Kidney epithelial cell (primary cell): Measurements from ENCODE around the gene THSD4. TPM values are rescaled to one million over a fixed set of nuclear protein-coding genes. Genes with fewer than 3 reads are reported as not detected.

Experiments used
- DNase-seq: peaks from one replicate; pipeline ENCODE4 v3.0.0-alpha.2; 2010; ENCODE audit warnings: low read depth
- H3K27me3 ChIP-seq: 2 replicates; pipeline ENCODE4 v1.6.0; 2011; ENCODE audit warnings: low read length; ENCODE audit not compliant: control insufficient read depth, insufficient read depth
- H3K36me3 ChIP-seq: 2 replicates; pipeline ENCODE4 v1.5.1; 2011; ENCODE audit warnings: low read length; ENCODE audit not compliant: control insufficient read depth, insufficient read depth
- H3K4me3 ChIP-seq: 2 replicates; pipeline ENCODE4 v1.5.1; 2011; ENCODE audit warnings: low read depth, mild to moderate bottlenecking, control low read depth, low read length
- total RNA-seq: library from RNA; depleted of rRNA; stranded (reverse); fragments of >200 nt; gene quantifications from 2 replicates; pipeline ENCODE4 v1.2.3, GENCODE V29; 2015
- TF ChIP-seq, protein P1 (sequence below): IDR thresholded peaks from 2 replicates; pipeline ENCODE4 v1.5.1; 2011; ENCODE audit warnings: mild to moderate bottlenecking, moderate library complexity, low read length, control low read depth, inconsistent platforms; ENCODE audit not compliant: insufficient read depth, poor library complexity, severe bottlenecking

Gene THSD4
- total RNA-seq, 1 donor from 2014 or later, result 17.7 TPM

GRCh38 chr15:71603379-71603778 lies 488.1 kb downstream of the THSD4 start:
- no peak for DNase-seq
- TF ChIP-seq, protein P1, sequence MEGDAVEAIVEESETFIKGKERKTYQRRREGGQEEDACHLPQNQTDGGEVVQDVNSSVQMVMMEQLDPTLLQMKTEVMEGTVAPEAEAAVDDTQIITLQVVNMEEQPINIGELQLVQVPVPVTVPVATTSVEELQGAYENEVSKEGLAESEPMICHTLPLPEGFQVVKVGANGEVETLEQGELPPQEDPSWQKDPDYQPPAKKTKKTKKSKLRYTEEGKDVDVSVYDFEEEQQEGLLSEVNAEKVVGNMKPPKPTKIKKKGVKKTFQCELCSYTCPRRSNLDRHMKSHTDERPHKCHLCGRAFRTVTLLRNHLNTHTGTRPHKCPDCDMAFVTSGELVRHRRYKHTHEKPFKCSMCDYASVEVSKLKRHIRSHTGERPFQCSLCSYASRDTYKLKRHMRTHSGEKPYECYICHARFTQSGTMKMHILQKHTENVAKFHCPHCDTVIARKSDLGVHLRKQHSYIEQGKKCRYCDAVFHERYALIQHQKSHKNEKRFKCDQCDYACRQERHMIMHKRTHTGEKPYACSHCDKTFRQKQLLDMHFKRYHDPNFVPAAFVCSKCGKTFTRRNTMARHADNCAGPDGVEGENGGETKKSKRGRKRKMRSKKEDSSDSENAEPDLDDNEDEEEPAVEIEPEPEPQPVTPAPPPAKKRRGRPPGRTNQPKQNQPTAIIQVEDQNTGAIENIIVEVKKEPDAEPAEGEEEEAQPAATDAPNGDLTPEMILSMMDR, result no peak

GRCh38 chr15:71607383-71607782 lies 492.1 kb downstream of the THSD4 start:
- DNase-seq, result no peak
- Histone ChIP-seq H3K36me3 (no peaks in the 10 kb centered on the region), H3K27me3 (no peaks in the 10 kb centered on the region), H3K4me3 (no peak overlapping the region)
- TF ChIP-seq, protein P1, result no peak

More at GRCh38 chr15:71603379-71603778, 488.1 kb downstream of the THSD4 start:
- Histone ChIP-seq H3K4me3 (no peak overlapping the region), H3K27me3 (no peaks in the 10 kb centered on the region), H3K36me3 (no peaks in the 10 kb centered on the region)

DNA sequence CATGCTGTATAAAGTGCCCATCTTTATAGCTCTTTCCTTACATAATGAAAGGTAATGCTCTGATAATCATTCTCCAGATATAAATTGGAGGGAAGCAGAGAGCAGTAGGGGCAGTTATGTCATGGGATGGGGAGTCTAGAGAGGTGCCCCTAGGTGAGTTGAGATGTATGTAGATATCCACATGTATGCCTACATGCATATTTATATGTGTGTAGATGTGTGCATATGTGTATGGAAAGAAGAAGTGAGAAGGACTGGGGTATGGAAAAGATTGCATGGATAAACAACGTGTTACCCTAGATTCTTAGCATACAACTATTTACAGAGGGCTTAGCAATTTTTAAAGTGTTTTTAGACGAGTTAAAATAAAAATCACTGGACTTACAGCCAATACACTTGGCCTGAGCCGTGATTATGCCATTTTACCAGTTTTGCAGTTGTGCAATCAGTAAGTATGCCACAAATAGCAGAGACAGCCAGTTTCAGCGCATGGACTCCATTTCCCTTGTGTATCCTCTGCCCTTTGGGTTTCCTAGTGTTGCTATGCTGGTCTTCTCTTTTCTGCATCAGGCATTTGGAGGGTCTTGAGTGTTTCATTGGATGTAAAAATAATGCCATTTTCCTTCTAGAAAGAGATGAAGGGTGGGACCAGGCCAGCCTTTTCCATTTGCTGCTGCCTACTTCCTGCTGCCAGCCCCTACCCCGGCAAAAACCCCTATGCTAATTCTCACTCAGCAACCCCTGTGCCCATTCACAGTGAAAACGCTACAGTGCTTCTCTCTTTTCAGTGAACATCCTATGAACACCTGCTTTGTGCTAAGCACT lies 495.7 kb downstream of the THSD4 start:
- H3K27me3 ChIP-seq, result no peaks in the 10 kb centered on the region
- no peaks in the 10 kb centered on the region for H3K36me3 ChIP-seq
- DNase-seq, result no peak
- H3K4me3 ChIP-seq, result no peak overlapping the region
- TF ChIP-seq, protein P1, result no peak

GRCh38 chr15:71611553-71612396 lies 496.5 kb downstream of the THSD4 start:
- DNase-seq, result no peak
- TF ChIP-seq, protein P1, result no peak

DNA sequence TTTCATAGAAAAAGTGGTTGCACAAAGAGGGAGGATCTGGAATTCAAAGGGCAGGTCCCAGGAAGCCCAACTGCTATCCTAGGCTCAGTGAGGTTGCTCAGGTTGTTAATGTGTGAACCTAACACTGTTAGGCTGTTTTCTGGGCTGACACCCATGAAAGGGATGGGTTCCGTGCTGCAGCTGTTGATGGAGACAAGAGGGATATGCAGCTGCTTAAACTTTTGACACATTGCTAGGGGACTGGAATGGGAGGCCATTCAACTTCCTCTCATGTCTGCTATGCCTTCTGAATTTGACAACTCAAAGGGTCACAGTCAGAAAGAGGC lies 497.1 kb downstream of the THSD4 start:
- Histone ChIP-seq H3K36me3 (no peaks in the 10 kb centered on the region), H3K4me3 (no peak overlapping the region), H3K27me3 (no peaks in the 10 kb centered on the region)
- TF ChIP-seq, protein P1, result no peak
- DNase-seq, result no peak

More at GRCh38 chr15:71611553-71612396, 496.5 kb downstream of the THSD4 start:
- Histone ChIP-seq H3K27me3 (no peaks in the 10 kb centered on the region), H3K36me3 (no peaks in the 10 kb centered on the region), H3K4me3 (no peak overlapping the region)
